ENCODE measurements around the gene FOXN1. TPM values are rescaled to one million over a fixed set of nuclear protein-coding genes. Genes with fewer than 3 reads are reported as not detected.

FOXN1 gene
- polyA plus RNA-seq, 3 donors, result 0.31 to 0.65 (median 0.41) TPM

GRCh38 chr17:28477928-28478327, 28.2 kb upstream of the FOXN1 start:
- no peak for DNase-seq (ENCODE audit: low read depth in 3 of 3, low spot score in 2 of 3)

GRCh38 chr17:28478712-28479615, 27.2 kb upstream of the FOXN1 start:
- no peak for DNase-seq (ENCODE audit: low read depth in 3 of 3, low spot score in 2 of 3)

- DNase-seq (ENCODE audit: low read depth in 3 of 3, low spot score in 2 of 3), result no peak
Measured at GRCh38 chr17:28480278-28480677, 25.9 kb upstream of the FOXN1 start.

DNA sequence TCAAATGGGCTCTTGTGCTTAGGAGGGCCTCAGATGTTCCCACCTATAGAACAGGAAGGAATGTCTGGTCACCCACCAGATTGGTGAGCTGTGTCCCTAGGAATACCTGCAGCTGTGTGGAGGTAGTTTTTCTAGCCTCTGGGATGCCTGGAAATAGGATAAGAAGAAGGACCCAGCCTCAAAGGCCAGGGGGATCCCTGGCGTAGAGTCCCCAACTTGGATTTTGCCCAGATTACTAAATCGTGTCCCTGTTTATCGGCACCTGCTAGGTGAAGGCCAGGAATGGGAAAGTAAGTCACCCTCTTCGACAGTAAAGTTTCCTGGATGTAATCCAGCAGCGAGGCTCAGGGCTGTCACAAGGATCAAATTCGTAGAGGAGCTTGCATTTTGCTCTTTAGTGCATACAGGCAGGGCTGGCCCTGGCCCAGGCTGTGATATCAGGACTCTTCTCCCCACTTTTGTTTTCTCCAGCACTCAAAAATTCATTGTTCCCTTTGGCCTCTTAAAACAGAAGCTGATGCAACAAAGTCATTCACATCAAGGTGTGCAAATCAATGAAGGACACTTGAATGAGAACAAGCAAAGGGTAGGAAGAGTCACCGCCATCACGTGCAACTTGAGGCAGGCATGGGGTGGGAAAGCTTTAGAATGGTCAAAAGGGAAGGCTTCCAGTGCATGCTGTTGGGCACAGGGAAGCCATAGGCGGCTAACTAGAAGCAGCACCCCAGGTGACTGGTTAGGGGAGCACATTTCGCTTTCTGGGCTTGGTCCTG, 25.2 kb upstream of the FOXN1 start:
- no peak for DNase-seq (ENCODE audit: low read depth in 3 of 3, low spot score in 2 of 3)

DNA sequence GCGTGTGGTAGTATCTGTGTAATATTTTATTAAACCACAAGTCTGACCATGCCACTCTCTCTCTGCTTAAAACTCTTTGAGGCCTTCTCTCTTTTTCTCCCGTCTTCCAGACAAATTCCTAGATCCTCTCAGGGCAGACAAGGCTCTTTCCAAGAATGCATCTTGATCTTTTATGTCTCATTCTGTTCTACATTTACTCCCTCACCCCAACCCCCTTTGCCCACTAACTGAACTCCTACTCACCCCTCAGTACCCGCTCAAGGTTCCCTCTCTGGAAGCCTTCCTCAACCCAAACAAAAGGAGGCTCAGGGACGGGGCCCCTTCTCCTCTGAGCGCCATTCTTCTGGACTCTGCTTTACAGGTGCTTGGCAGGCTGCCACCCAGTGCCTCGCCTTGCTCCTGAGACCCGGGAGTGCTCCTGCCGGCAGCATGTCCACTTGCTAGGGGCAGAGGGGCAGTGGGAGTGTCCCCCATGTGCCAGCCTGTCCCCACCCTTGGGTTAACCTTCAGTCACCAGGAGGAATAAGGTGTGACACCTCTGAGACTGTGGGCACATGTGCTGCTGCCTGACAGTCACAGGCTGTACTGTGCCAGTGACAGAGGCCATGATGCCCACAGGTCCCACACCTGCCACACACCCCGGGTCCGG, 23.5 kb upstream of the FOXN1 start:
- DNase-seq (ENCODE audit: low read depth in 3 of 3, low spot score in 2 of 3), result no peak

DNA sequence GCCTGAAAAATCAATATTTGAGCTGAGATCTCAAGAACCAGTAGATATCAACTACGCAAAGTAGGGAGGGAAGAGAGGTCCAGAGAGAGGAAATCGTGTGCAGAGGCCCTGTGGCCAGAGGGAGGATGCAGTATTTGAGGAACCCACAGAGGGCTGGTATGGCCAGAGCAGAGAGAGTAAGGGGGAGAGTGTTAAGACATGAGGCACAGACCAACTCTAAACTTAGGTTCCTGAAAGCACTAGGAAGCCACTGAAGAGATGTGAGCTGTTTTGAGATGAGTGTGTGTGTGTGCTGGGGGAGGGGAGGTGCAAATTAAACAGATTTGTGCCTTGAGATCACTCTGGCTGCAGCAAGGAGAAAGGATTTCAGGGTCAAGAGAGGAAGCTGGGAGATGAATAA, 21.9 kb upstream of the FOXN1 start:
- DNase-seq (ENCODE audit: low read depth in 3 of 3, low spot score in 2 of 3), result no peak

DNA sequence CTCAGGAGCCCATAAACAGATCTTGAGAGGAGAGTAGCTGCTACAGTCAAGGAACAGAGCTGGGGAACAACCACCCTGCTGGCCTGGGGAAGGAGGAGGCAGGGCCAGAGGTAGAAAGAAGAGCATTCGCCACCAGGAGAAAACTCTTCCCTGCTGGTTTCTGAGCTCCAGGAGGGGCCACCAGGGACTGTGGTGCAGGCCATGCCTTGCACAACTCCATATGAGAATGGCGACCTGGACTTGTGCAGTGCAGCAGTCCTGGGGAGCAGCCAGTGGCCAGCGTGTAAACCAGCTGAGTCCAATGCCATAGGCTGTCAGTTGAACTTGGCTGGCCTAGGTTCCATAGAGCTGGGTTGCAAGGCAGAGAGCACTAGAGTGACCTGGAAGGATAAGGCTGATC, 21.1 kb upstream of the FOXN1 start:
- no peak for DNase-seq (ENCODE audit: low read depth in 3 of 3, low spot score in 2 of 3)

GRCh38 chr17:28487881-28488532, 18.1 kb upstream of the FOXN1 start:
- DNase-seq (ENCODE audit: low read depth in 3 of 3, low spot score in 2 of 3), result no peak

DNA sequence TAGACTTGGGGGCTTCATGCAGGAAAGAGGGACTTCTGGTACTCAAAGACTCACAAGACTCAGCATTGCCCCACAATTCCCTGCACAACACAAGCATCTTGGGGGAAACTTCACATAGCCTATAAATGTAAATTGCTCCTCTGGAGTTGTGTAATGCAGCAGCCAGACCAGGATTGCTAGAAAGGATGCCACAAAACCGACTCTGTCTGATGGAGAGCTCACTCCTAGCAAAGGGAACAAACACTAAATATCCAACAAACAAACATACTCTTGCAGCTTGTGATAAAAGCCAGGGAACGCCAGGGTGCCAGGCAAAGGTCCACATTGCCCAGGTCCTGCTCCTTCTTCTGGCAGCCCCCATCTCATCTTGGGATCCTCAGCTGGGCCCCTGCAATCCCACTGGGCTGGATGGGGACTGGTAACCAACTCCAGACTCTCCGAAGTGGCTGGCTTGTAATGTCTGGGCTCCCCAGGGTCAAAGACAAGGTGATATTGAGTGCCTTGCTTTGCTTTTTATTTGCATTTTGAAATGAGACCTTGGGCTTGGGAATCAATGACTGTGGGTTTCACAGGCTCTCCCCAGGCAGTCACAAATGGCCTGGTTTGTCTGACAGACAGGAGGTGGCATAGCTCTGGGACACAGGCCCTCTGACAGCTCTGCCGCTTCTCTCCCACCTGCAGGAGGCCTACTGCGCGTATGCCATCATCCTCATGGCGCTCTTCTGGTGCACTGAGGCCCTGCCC, 17.4 kb upstream of the FOXN1 start:
- no peak for DNase-seq (ENCODE audit: low read depth in 3 of 3, low spot score in 2 of 3)

DNA sequence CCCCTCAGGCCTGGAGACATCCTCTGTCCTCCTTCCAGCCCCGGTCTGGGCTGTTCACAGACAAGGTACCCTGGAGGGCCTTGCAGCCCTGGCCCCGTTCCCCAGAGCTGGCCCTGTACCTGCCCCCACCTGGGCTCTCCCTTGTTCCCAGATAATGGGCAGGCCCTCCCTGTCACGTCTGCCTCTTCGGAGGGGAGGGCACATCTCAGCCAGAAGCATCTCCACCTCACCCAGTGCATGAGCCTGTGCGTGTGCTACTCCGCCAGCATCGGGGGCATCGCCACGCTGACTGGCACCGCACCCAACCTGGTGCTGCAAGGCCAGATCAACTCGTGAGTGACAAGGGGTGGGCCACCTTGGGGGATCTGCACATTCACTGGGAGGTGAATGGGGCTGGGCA, 14.9 kb upstream of the FOXN1 start:
- no peak for DNase-seq (ENCODE audit: low read depth in 3 of 3, low spot score in 2 of 3)

- DNase-seq (ENCODE audit: low read depth in 3 of 3, low spot score in 2 of 3), result no peak
Measured at GRCh38 chr17:28491860-28492259, 14.3 kb upstream of the FOXN1 start.

DNA sequence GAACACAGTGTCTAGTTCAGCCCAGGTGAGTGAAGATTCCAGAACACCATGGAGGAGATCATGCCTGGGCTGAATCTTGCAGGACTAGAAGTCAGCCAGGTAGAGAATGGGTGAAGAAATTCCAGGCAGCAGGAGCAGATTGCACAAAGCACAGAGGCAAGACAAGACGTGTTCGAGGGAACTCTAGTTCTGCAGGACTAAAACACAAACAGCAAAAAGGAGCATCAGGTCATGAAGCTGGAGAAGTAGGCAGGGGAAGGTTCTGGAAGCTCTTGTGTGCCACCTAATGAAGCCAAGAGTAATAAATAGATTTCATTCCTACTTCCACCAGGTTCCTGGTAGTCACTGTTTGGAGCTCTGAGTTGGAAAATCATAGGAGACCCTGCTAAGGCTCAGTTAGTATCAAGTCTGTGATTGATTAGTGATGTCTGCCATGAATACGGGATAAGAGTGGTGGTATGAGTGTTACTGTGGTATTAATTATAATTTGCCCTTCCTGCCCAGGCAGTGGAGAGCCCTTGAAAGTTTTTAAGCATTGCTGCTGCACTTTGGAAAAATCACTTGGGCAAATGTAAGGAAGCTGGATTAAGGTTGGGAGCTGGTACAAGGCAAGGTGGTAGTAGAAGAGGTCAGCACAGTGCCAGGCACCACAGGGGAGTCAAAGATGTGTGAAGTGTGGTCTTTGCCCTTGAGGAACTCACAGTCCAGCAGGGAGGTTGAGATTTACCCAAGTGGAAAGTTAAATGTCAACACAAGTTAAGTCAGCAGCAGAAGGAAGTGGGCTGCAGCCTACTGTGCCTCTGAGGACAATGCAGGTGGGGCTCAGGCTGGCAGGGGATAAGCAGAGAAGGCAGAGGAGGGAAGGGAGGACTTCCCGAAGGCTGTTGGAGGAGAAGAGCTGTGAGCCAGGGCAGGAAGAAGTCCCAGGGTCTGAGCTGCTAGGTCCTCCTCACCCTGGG, 13.5 kb upstream of the FOXN1 start:
- no peak for DNase-seq (ENCODE audit: low read depth in 3 of 3, low spot score in 2 of 3)

- no peak for DNase-seq (ENCODE audit: low read depth in 3 of 3, low spot score in 2 of 3)
Measured at GRCh38 chr17:28493460-28493859, 12.7 kb upstream of the FOXN1 start.

GRCh38 chr17:28494445-28495188, 11.5 kb upstream of the FOXN1 start:
- DNase-seq (ENCODE audit: low read depth in 3 of 3, low spot score in 2 of 3), result peak in 2 of 3 donors; percentile 41

- no peak for DNase-seq (ENCODE audit: low read depth in 3 of 3, low spot score in 2 of 3)
Measured at GRCh38 chr17:28495635-28496034, 10.5 kb upstream of the FOXN1 start.

DNA sequence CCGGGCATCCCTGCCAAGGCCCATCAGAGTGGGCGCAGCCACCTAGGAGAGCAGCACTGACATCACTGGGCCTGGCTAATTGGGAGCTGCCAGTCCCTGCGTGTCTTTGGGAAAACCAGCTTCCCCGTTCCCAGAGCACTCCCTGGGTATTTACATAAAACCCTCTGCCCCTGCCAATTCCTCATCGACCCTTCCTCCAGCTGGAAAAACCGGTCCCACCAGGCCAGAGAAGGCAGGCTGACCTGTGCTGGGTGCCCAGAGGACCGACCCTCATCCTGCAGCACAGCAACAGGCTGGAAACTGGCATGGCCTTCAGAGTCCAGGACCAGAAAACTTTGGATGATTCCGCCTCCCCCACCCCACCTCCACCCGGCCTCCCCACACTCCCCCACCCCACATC, 8.2 kb upstream of the FOXN1 start:
- DNase-seq (ENCODE audit: low read depth in 3 of 3, low spot score in 2 of 3), result no peak

DNA sequence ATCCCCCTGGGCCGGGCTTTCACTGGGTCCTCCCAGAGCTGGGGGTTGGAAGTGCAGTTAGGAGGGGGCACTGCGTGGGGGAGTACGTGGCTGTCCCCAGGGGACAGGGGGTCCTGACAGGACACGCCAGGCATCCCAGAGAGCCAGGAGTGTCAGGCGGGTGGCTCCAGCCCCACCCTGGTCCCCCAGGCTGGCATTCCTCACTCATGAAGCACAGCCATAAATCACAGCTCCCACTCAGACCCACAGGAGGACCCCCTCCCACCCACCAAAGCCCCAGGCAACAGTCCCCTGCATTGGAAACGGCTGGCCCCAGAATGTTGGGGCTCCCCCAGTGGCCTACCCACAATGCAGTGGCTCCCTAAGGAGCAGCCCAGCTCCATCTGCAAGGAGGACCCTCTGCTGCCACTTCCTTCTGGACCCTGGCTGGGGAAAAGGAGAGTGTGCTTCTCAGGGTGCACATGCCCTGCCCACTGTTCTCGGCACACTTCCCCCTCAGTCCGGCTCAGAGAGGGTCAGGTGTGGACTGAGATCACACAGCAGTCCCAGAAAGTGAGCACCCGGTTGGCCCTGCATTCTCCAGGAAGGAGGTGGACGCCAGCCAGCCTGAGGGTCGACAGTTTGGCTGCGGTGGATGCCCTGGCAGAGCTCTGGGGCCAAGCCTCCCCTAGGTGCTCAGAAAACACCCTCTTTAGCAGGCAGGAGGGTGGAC, 7.3 kb upstream of the FOXN1 start:
- DNase-seq (ENCODE audit: low read depth in 3 of 3, low spot score in 2 of 3), result no peak

DNA sequence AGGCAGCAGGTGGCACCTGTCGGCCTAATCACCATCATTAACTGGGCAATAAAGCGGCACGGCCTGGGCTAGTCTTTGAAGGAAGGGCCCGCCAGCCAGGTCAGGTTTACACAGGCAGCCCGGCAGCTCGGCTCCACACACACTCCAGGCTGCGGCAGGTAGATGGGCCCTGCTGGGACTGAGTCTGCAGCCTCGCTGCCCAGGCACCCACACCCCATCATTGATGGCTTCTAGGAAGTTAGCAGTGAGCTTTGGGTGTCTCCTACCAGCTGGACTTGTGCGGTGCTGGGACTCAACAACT, 6.8 kb upstream of the FOXN1 start:
- no peak for DNase-seq (ENCODE audit: low read depth in 3 of 3, low spot score in 2 of 3)
